ENCODE data around the gene VPREB1. TPM values are rescaled to one million over a fixed set of nuclear protein-coding genes. Genes with fewer than 3 reads are reported as not detected.
"Not testable (repeated sequence)": the region's sequence is repeated elsewhere in the genome, so short reads cannot be mapped to it uniquely, and the experiment has no call there.

Gene VPREB1
- total RNA-seq, 2 experiments from 2014 or later = not detected

GRCh38 chr22:22250651-22251050, 6.1 kb downstream of the VPREB1 start:
- not testable (repeated sequence) for H3K27ac Mint-ChIP-seq, H3K4me3 Mint-ChIP-seq, DNase-seq, H3K9me3 Mint-ChIP-seq, H3K36me3 Mint-ChIP-seq, H3K27me3 Mint-ChIP-seq
- H3K4me1 Mint-ChIP-seq = peaks cover 11% of the 10 kb centered on the region

- H3K36me3 Mint-ChIP-seq, H3K9me3 Mint-ChIP-seq: not testable (repeated sequence)
Observed at GRCh38 chr22:22256133-22256532, 11.5 kb downstream of the VPREB1 start.

GRCh38 chr22:22258597-22259415, 14.2 kb downstream of the VPREB1 start:
- H3K27ac Mint-ChIP-seq, H3K4me3 Mint-ChIP-seq, H3K4me1 Mint-ChIP-seq, H3K27me3 Mint-ChIP-seq, H3K36me3 Mint-ChIP-seq, DNase-seq, H3K9me3 Mint-ChIP-seq: not testable (repeated sequence)

More at GRCh38 chr22:22256133-22256532, 11.5 kb downstream of the VPREB1 start:
- not testable (repeated sequence) for H3K4me3 Mint-ChIP-seq, H3K27me3 Mint-ChIP-seq, DNase-seq, H3K27ac Mint-ChIP-seq, H3K4me1 Mint-ChIP-seq

- DNase-seq, H3K4me1 Mint-ChIP-seq, H3K27me3 Mint-ChIP-seq, H3K27ac Mint-ChIP-seq, H3K4me3 Mint-ChIP-seq, H3K9me3 Mint-ChIP-seq, H3K36me3 Mint-ChIP-seq: not testable (repeated sequence)
Observed at GRCh38 chr22:22260169-22260568, 15.6 kb downstream of the VPREB1 start.

GRCh38 chr22:22260586-22260985, 16.0 kb downstream of the VPREB1 start:
- not testable (repeated sequence) for H3K36me3 Mint-ChIP-seq, H3K27ac Mint-ChIP-seq, H3K4me3 Mint-ChIP-seq, DNase-seq, H3K27me3 Mint-ChIP-seq, H3K4me1 Mint-ChIP-seq, H3K9me3 Mint-ChIP-seq

- H3K36me3 Mint-ChIP-seq, DNase-seq, H3K27ac Mint-ChIP-seq, H3K27me3 Mint-ChIP-seq, H3K4me3 Mint-ChIP-seq, H3K9me3 Mint-ChIP-seq, H3K4me1 Mint-ChIP-seq: not testable (repeated sequence)
Observed at GRCh38 chr22:22262332-22263074, 17.9 kb downstream of the VPREB1 start.

- H3K27me3 Mint-ChIP-seq, H3K9me3 Mint-ChIP-seq, DNase-seq, H3K4me1 Mint-ChIP-seq, H3K4me3 Mint-ChIP-seq, H3K27ac Mint-ChIP-seq, H3K36me3 Mint-ChIP-seq: not testable (repeated sequence)
Observed at GRCh38 chr22:22263823-22264222, 19.2 kb downstream of the VPREB1 start.

- not testable (repeated sequence) for H3K27me3 Mint-ChIP-seq, H3K9me3 Mint-ChIP-seq, DNase-seq, H3K27ac Mint-ChIP-seq, H3K4me1 Mint-ChIP-seq, H3K36me3 Mint-ChIP-seq, H3K4me3 Mint-ChIP-seq
Observed at GRCh38 chr22:22270036-22270676, 25.6 kb downstream of the VPREB1 start.

- H3K27me3 Mint-ChIP-seq, H3K4me3 Mint-ChIP-seq, H3K36me3 Mint-ChIP-seq, H3K27ac Mint-ChIP-seq, DNase-seq, H3K9me3 Mint-ChIP-seq, H3K4me1 Mint-ChIP-seq: not testable (repeated sequence)
Observed at GRCh38 chr22:22277423-22277822, 32.8 kb downstream of the VPREB1 start.

- DNase-seq, H3K27ac Mint-ChIP-seq, H3K27me3 Mint-ChIP-seq, H3K36me3 Mint-ChIP-seq, H3K4me1 Mint-ChIP-seq, H3K4me3 Mint-ChIP-seq, H3K9me3 Mint-ChIP-seq: not testable (repeated sequence)
Observed at GRCh38 chr22:22284962-22285756, 40.6 kb downstream of the VPREB1 start.

- H3K27me3 Mint-ChIP-seq, DNase-seq, H3K36me3 Mint-ChIP-seq, H3K4me3 Mint-ChIP-seq, H3K27ac Mint-ChIP-seq, H3K4me1 Mint-ChIP-seq, H3K9me3 Mint-ChIP-seq: not testable (repeated sequence)
Observed at GRCh38 chr22:22286390-22287105, 42.0 kb downstream of the VPREB1 start.

GRCh38 chr22:22287106-22287626, 42.6 kb downstream of the VPREB1 start:
- not testable (repeated sequence) for H3K9me3 Mint-ChIP-seq, DNase-seq, H3K4me1 Mint-ChIP-seq, H3K36me3 Mint-ChIP-seq, H3K27ac Mint-ChIP-seq, H3K27me3 Mint-ChIP-seq, H3K4me3 Mint-ChIP-seq

- H3K27ac Mint-ChIP-seq, H3K4me1 Mint-ChIP-seq, H3K9me3 Mint-ChIP-seq, H3K36me3 Mint-ChIP-seq, H3K4me3 Mint-ChIP-seq, H3K27me3 Mint-ChIP-seq, DNase-seq: not testable (repeated sequence)
Observed at GRCh38 chr22:22289666-22290065, 45.1 kb downstream of the VPREB1 start.

- not testable (repeated sequence) for H3K36me3 Mint-ChIP-seq, H3K9me3 Mint-ChIP-seq, H3K4me3 Mint-ChIP-seq, H3K4me1 Mint-ChIP-seq, H3K27me3 Mint-ChIP-seq, H3K27ac Mint-ChIP-seq, DNase-seq
Observed at GRCh38 chr22:22291129-22291806, 46.7 kb downstream of the VPREB1 start.
